ENCODE results near the gene CHSY3.

The CHSY3 gene

GRCh38 chr5:129951039-129951438, 46.8 kb downstream of the CHSY3 start:
- DNase-seq = no peak

GRCh38 chr5:129958581-129958980, 54.3 kb downstream of the CHSY3 start:
- DNase-seq = no peak

- DNase-seq = no peak
These were observed 56.6 kb downstream of the CHSY3 start for GRCh38 chr5:129960831-129961230.

GRCh38 chr5:129962506-129962905, 58.2 kb downstream of the CHSY3 start:
- DNase-seq = no peak

- no peak for DNase-seq
These were observed 59.1 kb downstream of the CHSY3 start for GRCh38 chr5:129963359-129963758.

GRCh38 chr5:129966071-129966470, 61.8 kb downstream of the CHSY3 start:
- DNase-seq = no peak

GRCh38 chr5:129971714-129972113, 67.4 kb downstream of the CHSY3 start:
- DNase-seq = no peak

GRCh38 chr5:129972465-129973141, 68.3 kb downstream of the CHSY3 start:
- no peak for DNase-seq

- no peak for DNase-seq
These were observed 69.6 kb downstream of the CHSY3 start for GRCh38 chr5:129973716-129974426.

- DNase-seq = no peak
These were observed 73.5 kb downstream of the CHSY3 start for GRCh38 chr5:129977810-129978209.

GRCh38 chr5:129978270-129978669, 74.0 kb downstream of the CHSY3 start:
- DNase-seq = no peak

GRCh38 chr5:129988453-129988852, 84.2 kb downstream of the CHSY3 start:
- no peak for DNase-seq

- no peak for DNase-seq
These were observed 87.5 kb downstream of the CHSY3 start for GRCh38 chr5:129991780-129992179.

GRCh38 chr5:129996896-129997295, 92.6 kb downstream of the CHSY3 start:
- no peak for DNase-seq

GRCh38 chr5:130000460-130000859, 96.2 kb downstream of the CHSY3 start:
- no peak for DNase-seq

- DNase-seq = no peak
These were observed 97.9 kb downstream of the CHSY3 start for GRCh38 chr5:130002183-130002582.

- DNase-seq = no peak
These were observed 98.6 kb downstream of the CHSY3 start for GRCh38 chr5:130002876-130003275.

GRCh38 chr5:130011986-130012385, 107.7 kb downstream of the CHSY3 start:
- DNase-seq = no peak

- no peak for DNase-seq
These were observed 112.9 kb downstream of the CHSY3 start for GRCh38 chr5:130017173-130017572.

- DNase-seq = no peak
These were observed 114.4 kb downstream of the CHSY3 start for GRCh38 chr5:130018641-130019040.

- no peak for DNase-seq
These were observed 116.7 kb downstream of the CHSY3 start for GRCh38 chr5:130021000-130021399.

GRCh38 chr5:130021876-130022275, 117.6 kb downstream of the CHSY3 start:
- no peak for DNase-seq

- no peak for DNase-seq
These were observed 119.3 kb downstream of the CHSY3 start for GRCh38 chr5:130023604-130024003.

GRCh38 chr5:130024006-130024405, 119.7 kb downstream of the CHSY3 start:
- no peak for DNase-seq

- DNase-seq = no peak
These were observed 121.2 kb downstream of the CHSY3 start for GRCh38 chr5:130025511-130025910.
